Measurements from ENCODE around the gene DFFB. TPM values are rescaled to one million over a fixed set of nuclear protein-coding genes. Genes with fewer than 3 reads are reported as not detected.

The DFFB gene
- total and polyA plus RNA-seq, 2 of the 4 experiments (the other 2 are of a cell fraction), result 6.5 to 7.3 TPM

- intact Hi-C loops (cut with micrococcal nuclease) (no loop called here), in situ Hi-C loops (cut with MboI; ENCODE audit: low sequenced_read_pairs) (no loop called here), dilution Hi-C loops (cut with HindIII; ENCODE audit: low sequenced_read_pairs, unreplicated experiment) (no loop called here)
- H3K27me3 ChIP-seq (ENCODE audit: control insufficient read depth, insufficient read depth, low read length), result no peaks in the 10 kb centered on the region
- H3K18ac ChIP-seq (ENCODE audit: low read depth, low read length), result no peak overlapping the region
- no peak overlapping the region for H2BK5ac ChIP-seq (ENCODE audit: low read depth, low read length, poor library complexity, severe bottlenecking)
- no peaks in the 10 kb centered on the region for H4K20me1 ChIP-seq (ENCODE audit: insufficient read depth, low read length)
- no peak overlapping the region for H2AFZ ChIP-seq (replicated peaks; ENCODE audit: low read length, poor library complexity)
- H2BK120ac ChIP-seq (ENCODE audit: low read depth, low read length), result no peak overlapping the region
- no peak overlapping the region for H3K23ac ChIP-seq (ENCODE audit: low read depth, low read length)
- no peak overlapping the region for H2AK9ac ChIP-seq (replicated peaks; ENCODE audit: low read depth, low read length, poor library complexity)
- POLR2A ChIA-PET (ENCODE audit: unreplicated experiment), result no interaction called here
- H3K4me1 ChIP-seq (ENCODE audit: control insufficient read depth, insufficient read depth, low read length), result no peaks in the 10 kb centered on the region
- no peak overlapping the region for H2BK15ac ChIP-seq (ENCODE audit: low read depth, low read length)
- no peak overlapping the region for H3K4me3 ChIP-seq (ENCODE audit: insufficient read depth, low read depth, low read length)
- H3K56ac ChIP-seq (ENCODE audit: extremely low read depth, insufficient read depth, low read length), result no peak overlapping the region
- no peak overlapping the region for H3K27ac ChIP-seq (ENCODE audit: insufficient read depth, low read length)
- no peak overlapping the region for H3K14ac ChIP-seq (replicated peaks; ENCODE audit: low read depth, low read length)
- H3K79me1 ChIP-seq (ENCODE audit: low read depth in 1 of 2, low read length in 2 of 2), result no peaks in the 10 kb centered on the region
- BruUV-seq (replicated peaks), result no TSS peak
- no peak overlapping the region for H4K8ac ChIP-seq (ENCODE audit: low read depth in 2 of 2, low read length in 2 of 2)
- CTCF ChIA-PET, result no interaction called here
- no peak overlapping the region for H2AK5ac ChIP-seq (ENCODE audit: low read depth, low read length)
- H3K9me3 ChIP-seq (ENCODE audit: control insufficient read depth, insufficient read depth, low read length), result no peaks in the 10 kb centered on the region
- H3K9ac ChIP-seq (ENCODE audit: low read depth, low read length), result no peak overlapping the region
- peaks cover 50% of the 10 kb centered on the region for H3K36me3 ChIP-seq (ENCODE audit: control insufficient read depth, insufficient read depth, low read length)
- no peak overlapping the region for H4K91ac ChIP-seq (ENCODE audit: insufficient read depth, low read depth, low read length)
- DNase-seq, result no peak
- no peak overlapping the region for H2BK20ac ChIP-seq (ENCODE audit: low read depth, low read length)
- 94% methylated on average over 14 of the region's 15 CpGs; no CpG with 5 or more reads in 1 of the 2 experiments for WGBS, 2 experiments (ENCODE audit: extremely low coverage in 2 of 2, insufficient read length in 1 of 2)
- no peak for ATAC-seq (ENCODE audit: low read depth)
- no peak overlapping the region for H3K4ac ChIP-seq (ENCODE audit: low read depth, low read length)
- H4K5ac ChIP-seq (ENCODE audit: low read depth, low read length), result no peak overlapping the region
- H3K4me2 ChIP-seq (ENCODE audit: low read depth, low read length), result no peak overlapping the region
- no peaks in the 10 kb centered on the region for H3K9me1 ChIP-seq (ENCODE audit: insufficient read depth, low read length)
- TF ChIP-seq MAFK (IDR thresholded peaks at IDR 0.05; ENCODE audit: low read depth, low read length), result no peak
- peak; percentile 49 for TF ChIP-seq CEBPB (IDR thresholded peaks at IDR 0.05; ENCODE audit: low read depth, low read length)
Observed at GRCh38 chr1:3821908-3822307, 35.4 kb upstream of the DFFB start.
